Mammary epithelial cell (primary cell): Measurements from ENCODE around the gene CMBL.

Source experiments
- CTCF ChIP-seq, 2 donors: IDR thresholded peaks in 1 of 2; conservative IDR thresholded peaks in 1 of 2; 2 replicates each; pipeline ENCODE4 v1.5.1; 2011 to 2012; ENCODE audit warnings: inconsistent platforms in 2 of 2, low read length in 2 of 2, mild to moderate bottlenecking in 2 of 2, control low read depth in 1 of 2, low read depth in 1 of 2; ENCODE audit not compliant: insufficient read depth in 1 of 2; ENCODE audit errors: extremely low read depth in 1 of 2
- EZH2 ChIP-seq: IDR thresholded peaks from 2 replicates; pipeline ENCODE4 v1.6.1; 2012; ENCODE audit warnings: low read length, inconsistent platforms, borderline replicate concordance

- TF ChIP-seq CTCF (conservative IDR thresholded peaks at IDR 0.05 in 1 of 2, IDR thresholded peaks at IDR 0.05 in 1 of 2; ENCODE audit: extremely low read depth in 1 of 2, insufficient read depth in 1 of 2, low read depth in 1 of 2, low read length in 2 of 2) (no peak), EZH2 (no peak)
Observed at GRCh38 chr5:10288592-10289219, 19.0 kb downstream of the CMBL start.
